Brain microvascular endothelial cell (primary cell): Measurements from ENCODE around the gene DDX54.
"Not testable (repeated sequence)": the region's sequence is repeated elsewhere in the genome, so short reads cannot be mapped to it uniquely, and the experiment has no call there.

Experiments used
- DNase-seq: peaks from one replicate; pipeline ENCODE4 v3.0.0-alpha.2; 2020
- H3K27ac ChIP-seq: fragments of 250-450 bp; sonication (Bioruptor Pico); 2 replicates; pipeline ENCODE4 v1.5.1; 2020; ENCODE audit warnings: mild to moderate bottlenecking, moderate library complexity
- H3K27me3 ChIP-seq: fragments of 250-450 bp; sonication (Bioruptor Pico); replicated peaks from 2 replicates; pipeline ENCODE4 v1.5.1; 2020; ENCODE audit warnings: mild to moderate bottlenecking
- H3K36me3 ChIP-seq: fragments of 250-450 bp; sonication (Bioruptor Pico); replicated peaks from 2 replicates; pipeline ENCODE4 v1.5.1; 2020; ENCODE audit warnings: mild to moderate bottlenecking
- H3K4me3 ChIP-seq: 2 replicates; pipeline ENCODE4 v1.5.1; 2011; ENCODE audit warnings: low read depth, mild to moderate bottlenecking, control low read depth, low read length, moderate library complexity
- CTCF ChIP-seq: IDR thresholded peaks from 2 replicates; pipeline ENCODE4 v1.5.1; 2011; ENCODE audit warnings: low read depth, mild to moderate bottlenecking, moderate library complexity, low read length, control low read depth, inconsistent platforms; ENCODE audit errors: missing control alignments
- in situ Hi-C: cut with HindIII; loops from 2 replicates; pipeline ENCODE4 v1.10.0; 2017; ENCODE audit warnings: low sequenced_read_pairs, low pct_ligation_motif_present

DDX54 gene

GRCh38 chr12:113207613-113208040 lies 22.3 kb upstream of the DDX54 start:
- Histone ChIP-seq H3K4me3 (no peak overlapping the region), H3K27ac (no peak overlapping the region), H3K36me3 (no peaks in the 10 kb centered on the region), H3K27me3 (no peaks in the 10 kb centered on the region)
- DNase-seq: no peak
- in situ Hi-C loops: no loop called here
- no peak for TF ChIP-seq CTCF

GRCh38 chr12:113206802-113207201 lies 21.5 kb upstream of the DDX54 start:
- H3K27ac ChIP-seq, H3K36me3 ChIP-seq, DNase-seq, in situ Hi-C loops, H3K4me3 ChIP-seq, H3K27me3 ChIP-seq: not testable (repeated sequence)

- DNase-seq: no peak
- TF ChIP-seq CTCF: no peak
- Histone ChIP-seq H3K27ac (no peak overlapping the region), H3K27me3 (no peaks in the 10 kb centered on the region), H3K4me3 (no peak overlapping the region), H3K36me3 (no peaks in the 10 kb centered on the region)
- in situ Hi-C loops: no loop called here
These were observed 19.5 kb upstream of the DDX54 start for GRCh38 chr12:113204804-113205203.

- Histone ChIP-seq H3K27me3 (no peaks in the 10 kb centered on the region), H3K36me3 (no peaks in the 10 kb centered on the region), H3K4me3 (no peak overlapping the region), H3K27ac (no peak overlapping the region)
- TF ChIP-seq CTCF: no peak
- DNase-seq: no peak
- in situ Hi-C loops: no loop called here
These were observed 18.8 kb upstream of the DDX54 start for GRCh38 chr12:113203852-113204760.

- in situ Hi-C loops: no loop called here
- TF ChIP-seq CTCF: no peak
- Histone ChIP-seq H3K36me3 (no peaks in the 10 kb centered on the region), H3K4me3 (no peak overlapping the region), H3K27ac (no peak overlapping the region), H3K27me3 (no peaks in the 10 kb centered on the region)
- DNase-seq: no peak
These were observed 17.2 kb upstream of the DDX54 start for GRCh38 chr12:113202300-113203075.
